PC-9 (cell line): Measurements from ENCODE around the gene TMSB4X. TPM values are rescaled to one million over a fixed set of nuclear protein-coding genes. Genes with fewer than 3 reads are reported as not detected.
A peak's percentile ranks its signal among the peaks of the same experiment; 100 is the strongest.

Experiments used
- BruUV-seq: library from RNA; stranded (reverse); fragments of 400-500 nt; replicated peaks from 2 replicates; lab custom pipeline; 2021; lab: Mats Ljungman, UMichigan
- CTCF ChIA-PET: fragments of 300-600 bp; sonication (Branson Sonifier 250); formaldehyde crosslinking; loops from one replicate; lab custom pipeline; 2022; ENCODE audit warnings: antibody characterized with exemption; lab: Charles Lee
- POLR2A ChIA-PET: fragments of 300-600 bp; sonication (Branson Sonifier 250); formaldehyde crosslinking; loops from one replicate; lab custom pipeline; 2022; ENCODE audit warnings: antibody characterized with exemption; ENCODE audit not compliant: unreplicated experiment; lab: Charles Lee
- DNase-seq, 2 experiments: peaks; one replicate each; pipeline versions ENCODE4 v3.0.0 to v3.0.0-alpha.2; 2015 to 2022; ENCODE audit warnings: mixed read lengths in 1 of 2
- H2AFZ ChIP-seq: fragments of 200-600 bp; sonication (generic); 2 replicates; pipeline ENCODE4 v1.8.1; 2017; ENCODE audit warnings: antibody characterized with exemption
- H3F3A ChIP-seq: fragments of 200-600 bp; sonication (generic); 2 replicates; pipeline ENCODE4 v1.8.1; 2017; ENCODE audit warnings: antibody characterized with exemption, mild to moderate bottlenecking, low read depth; ENCODE audit not compliant: insufficient read depth
- H3K27ac ChIP-seq: fragments of 200-600 bp; sonication (generic); 2 replicates; pipeline ENCODE4 v1.6.1; 2016; ENCODE audit warnings: mixed run types
- H3K27me3 ChIP-seq: fragments of 200-600 bp; sonication (generic); 2 replicates; pipeline ENCODE4 v1.6.1; 2016; ENCODE audit warnings: low read depth, mixed run types; ENCODE audit not compliant: insufficient read depth
- H3K36me3 ChIP-seq: fragments of 200-600 bp; sonication (generic); 2 replicates; pipeline ENCODE4 v1.6.1; 2016; ENCODE audit warnings: low read depth, mixed run types
- H3K4me1 ChIP-seq: fragments of 200-600 bp; sonication (generic); replicated peaks from 2 replicates; pipeline ENCODE4 v1.6.1; 2016; ENCODE audit warnings: mixed run types; ENCODE audit not compliant: insufficient read depth
- H3K4me2 ChIP-seq: fragments of 200-600 bp; sonication (generic); 2 replicates; pipeline ENCODE4 v1.6.1; 2017; ENCODE audit warnings: mixed run types
- H3K4me3 ChIP-seq: fragments of 200-600 bp; sonication (generic); 2 replicates; pipeline ENCODE4 v1.6.1; 2016; ENCODE audit warnings: mixed run types
- H3K79me2 ChIP-seq: fragments of 200-600 bp; sonication (generic); 2 replicates; pipeline ENCODE4 v1.6.1; 2017; ENCODE audit warnings: low read depth, mixed run types
- H3K9me2 ChIP-seq: fragments of 200-600 bp; sonication (generic); 2 replicates; pipeline ENCODE4 v1.8.1; 2017; ENCODE audit warnings: mild to moderate bottlenecking; ENCODE audit not compliant: insufficient read depth
- H3K9me3 ChIP-seq: fragments of 200-600 bp; sonication (generic); 2 replicates; pipeline ENCODE4 v1.8.1; 2016; ENCODE audit warnings: low read depth; ENCODE audit not compliant: insufficient read depth
- H4K20me1 ChIP-seq: fragments of 200-600 bp; sonication (generic); 2 replicates; pipeline ENCODE4 v1.8.1; 2017; ENCODE audit not compliant: insufficient read depth
- EZH2 ChIP-seq: fragments of 200-600 bp; sonication (generic); IDR thresholded peaks from 2 replicates; pipeline ENCODE4 v1.8.0; 2017; ENCODE audit warnings: antibody characterized with exemption, low read depth
- intact Hi-C: fragments of 100-400 bp; cut with micrococcal nuclease; formaldehyde crosslinking; loops from one replicate; pipeline ENCODE4 v1.10.0; 2022; ENCODE audit not compliant: unreplicated experiment
- total RNA-seq: library from RNA; stranded (reverse); gene quantifications from 2 replicates; pipeline ENCODE4 v1.2.3, GENCODE V29; 2021
- TF ChIP-seq, protein P1 (sequence below): fragments of 200-600 bp; sonication (generic); conservative IDR thresholded peaks from 2 replicates; pipeline ENCODE4 v1.6.1; 2017; ENCODE audit warnings: mixed run types, antibody characterized with exemption, mild to moderate bottlenecking, moderate library complexity

The TMSB4X gene
- total RNA-seq, 1 experiment from 2014 or later, result 2,589 TPM

DNA sequence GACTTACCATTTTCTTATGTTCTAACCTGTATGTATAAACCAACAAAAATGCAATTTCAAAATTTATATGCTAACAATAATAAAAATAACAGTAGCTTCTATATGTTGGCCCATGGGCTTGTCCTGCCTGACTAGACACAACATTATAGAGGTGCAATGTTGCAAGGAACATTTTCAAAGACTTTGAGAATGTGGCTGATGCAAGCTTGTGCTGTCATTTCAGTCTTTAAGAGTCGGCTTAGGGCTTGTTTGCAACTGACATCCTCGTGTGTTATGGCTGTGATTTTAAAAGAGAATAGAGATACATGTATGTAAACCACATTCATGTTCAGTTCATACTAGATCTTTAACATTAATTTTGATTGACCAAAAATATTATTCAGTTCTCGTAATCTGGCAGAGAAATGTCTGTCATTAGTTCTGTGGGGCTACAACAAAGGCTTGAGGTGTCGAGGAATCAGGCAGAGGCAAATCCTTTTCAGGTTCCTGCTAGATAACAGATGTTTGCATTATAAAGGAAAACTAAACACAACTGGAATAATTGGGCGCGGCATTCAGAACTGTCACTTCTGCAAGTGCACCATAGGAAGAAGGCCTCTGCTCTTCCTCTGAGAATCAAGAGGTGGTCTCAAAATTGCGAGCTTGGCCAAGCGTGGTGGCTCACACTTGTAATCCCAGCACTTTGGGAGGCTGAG is 13.1 kb downstream of the TMSB4X start:
- Histone ChIP-seq H3K27me3 (no peaks in the 10 kb centered on the region), H3K36me3 (no peaks in the 10 kb centered on the region), H3K4me2 (peak overlapping the region; percentile 63), H3K4me3 (no peak overlapping the region), H3K9me3 (no peaks in the 10 kb centered on the region), H4K20me1 (no peaks in the 10 kb centered on the region), H3K9me2 (no peaks in the 10 kb centered on the region), H3F3A (peaks cover 42% of the 10 kb centered on the region), H2AFZ (no peak overlapping the region), H3K79me2 (no peaks in the 10 kb centered on the region), H3K27ac (peak overlapping the region; percentile 96), H3K4me1 (peaks cover 59% of the 10 kb centered on the region)
- TF ChIP-seq EZH2, result no peak
- TF ChIP-seq, protein P1, sequence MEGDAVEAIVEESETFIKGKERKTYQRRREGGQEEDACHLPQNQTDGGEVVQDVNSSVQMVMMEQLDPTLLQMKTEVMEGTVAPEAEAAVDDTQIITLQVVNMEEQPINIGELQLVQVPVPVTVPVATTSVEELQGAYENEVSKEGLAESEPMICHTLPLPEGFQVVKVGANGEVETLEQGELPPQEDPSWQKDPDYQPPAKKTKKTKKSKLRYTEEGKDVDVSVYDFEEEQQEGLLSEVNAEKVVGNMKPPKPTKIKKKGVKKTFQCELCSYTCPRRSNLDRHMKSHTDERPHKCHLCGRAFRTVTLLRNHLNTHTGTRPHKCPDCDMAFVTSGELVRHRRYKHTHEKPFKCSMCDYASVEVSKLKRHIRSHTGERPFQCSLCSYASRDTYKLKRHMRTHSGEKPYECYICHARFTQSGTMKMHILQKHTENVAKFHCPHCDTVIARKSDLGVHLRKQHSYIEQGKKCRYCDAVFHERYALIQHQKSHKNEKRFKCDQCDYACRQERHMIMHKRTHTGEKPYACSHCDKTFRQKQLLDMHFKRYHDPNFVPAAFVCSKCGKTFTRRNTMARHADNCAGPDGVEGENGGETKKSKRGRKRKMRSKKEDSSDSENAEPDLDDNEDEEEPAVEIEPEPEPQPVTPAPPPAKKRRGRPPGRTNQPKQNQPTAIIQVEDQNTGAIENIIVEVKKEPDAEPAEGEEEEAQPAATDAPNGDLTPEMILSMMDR, result no peak
- ChIA-PET CTCF (no interaction called here), POLR2A (no interaction called here)
- no peak for DNase-seq
- BruUV-seq, result no TSS peak
- intact Hi-C loops, result no loop called here

DNA sequence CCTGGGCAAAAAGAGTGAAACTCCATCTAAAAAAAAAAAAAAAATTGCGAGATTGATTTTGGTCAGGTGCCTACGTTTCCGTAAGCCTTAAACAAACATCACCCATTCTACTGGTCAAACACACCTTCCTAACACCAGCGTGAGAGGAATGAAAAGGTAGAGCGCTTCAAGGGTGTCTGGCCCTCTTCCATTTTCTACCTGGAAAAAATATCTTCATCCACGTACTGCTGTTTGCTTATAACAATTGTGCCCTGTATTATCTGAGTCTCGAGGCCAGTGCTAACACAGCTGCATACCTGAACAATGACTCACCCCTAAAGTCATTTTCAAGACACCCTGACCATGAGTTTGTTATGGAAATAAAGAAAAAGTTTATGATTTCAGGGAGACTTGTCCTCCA is 13.9 kb downstream of the TMSB4X start:
- Histone ChIP-seq H3K36me3 (no peaks in the 10 kb centered on the region), H2AFZ (no peak overlapping the region), H3K4me1 (peaks cover 59% of the 10 kb centered on the region), H3F3A (peaks cover 38% of the 10 kb centered on the region), H3K27ac (peak overlapping the region; percentile 96), H3K4me2 (peak overlapping the region; percentile 63), H3K4me3 (no peak overlapping the region), H4K20me1 (no peaks in the 10 kb centered on the region), H3K9me3 (no peaks in the 10 kb centered on the region), H3K79me2 (no peaks in the 10 kb centered on the region), H3K27me3 (no peaks in the 10 kb centered on the region), H3K9me2 (no peaks in the 10 kb centered on the region)
- TF ChIP-seq, protein P1, result no peak
- no peak for TF ChIP-seq EZH2
- intact Hi-C loops, result no loop called here
- CTCF ChIA-PET, result no interaction called here
- BruUV-seq, result no TSS peak
- DNase-seq, result peak; percentile 54 to 93
- POLR2A ChIA-PET, result interaction anchor here (0.7 kb wide), 1 partner anchor 88 kb away, joined by 7 read pairs; no protein-coding TSS in a partner anchor

DNA sequence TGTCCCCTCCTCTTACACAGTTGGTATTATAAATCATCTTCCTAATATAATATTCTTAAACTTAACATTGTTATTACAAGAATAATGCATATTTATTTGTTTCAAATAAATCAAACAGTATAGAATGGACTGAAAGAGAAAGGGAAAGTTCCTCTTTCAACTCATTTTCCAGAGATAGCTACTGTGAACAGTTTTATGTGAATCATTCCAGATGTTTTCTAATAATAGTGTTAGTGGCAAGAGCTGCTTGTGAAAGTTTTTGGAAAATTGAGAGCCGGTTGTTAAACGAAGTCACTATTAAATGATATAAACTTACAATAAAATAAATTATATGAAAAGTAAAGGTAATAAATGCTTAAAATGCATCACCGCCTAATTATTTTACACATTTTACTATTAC is 14.6 kb downstream of the TMSB4X start:
- Histone ChIP-seq H3K4me1 (peaks cover 59% of the 10 kb centered on the region), H4K20me1 (no peaks in the 10 kb centered on the region), H3F3A (peaks cover 36% of the 10 kb centered on the region), H3K27me3 (no peaks in the 10 kb centered on the region), H2AFZ (no peak overlapping the region), H3K36me3 (no peaks in the 10 kb centered on the region), H3K27ac (peak overlapping the region; percentile 96), H3K4me3 (no peak overlapping the region), H3K4me2 (peak overlapping the region; percentile 63), H3K79me2 (no peaks in the 10 kb centered on the region), H3K9me3 (no peaks in the 10 kb centered on the region), H3K9me2 (no peaks in the 10 kb centered on the region)
- CTCF ChIA-PET, result no interaction called here
- POLR2A ChIA-PET, result interaction anchor here (0.7 kb wide), 1 partner anchor 87 kb away, joined by 7 read pairs; no protein-coding TSS in a partner anchor
- DNase-seq, result no peak
- TF ChIP-seq, protein P1, result no peak
- no peak for TF ChIP-seq EZH2
- intact Hi-C loops, result no loop called here
- BruUV-seq, result no TSS peak
